ENCODE results near the gene HTRA2.

HTRA2 gene

DNA sequence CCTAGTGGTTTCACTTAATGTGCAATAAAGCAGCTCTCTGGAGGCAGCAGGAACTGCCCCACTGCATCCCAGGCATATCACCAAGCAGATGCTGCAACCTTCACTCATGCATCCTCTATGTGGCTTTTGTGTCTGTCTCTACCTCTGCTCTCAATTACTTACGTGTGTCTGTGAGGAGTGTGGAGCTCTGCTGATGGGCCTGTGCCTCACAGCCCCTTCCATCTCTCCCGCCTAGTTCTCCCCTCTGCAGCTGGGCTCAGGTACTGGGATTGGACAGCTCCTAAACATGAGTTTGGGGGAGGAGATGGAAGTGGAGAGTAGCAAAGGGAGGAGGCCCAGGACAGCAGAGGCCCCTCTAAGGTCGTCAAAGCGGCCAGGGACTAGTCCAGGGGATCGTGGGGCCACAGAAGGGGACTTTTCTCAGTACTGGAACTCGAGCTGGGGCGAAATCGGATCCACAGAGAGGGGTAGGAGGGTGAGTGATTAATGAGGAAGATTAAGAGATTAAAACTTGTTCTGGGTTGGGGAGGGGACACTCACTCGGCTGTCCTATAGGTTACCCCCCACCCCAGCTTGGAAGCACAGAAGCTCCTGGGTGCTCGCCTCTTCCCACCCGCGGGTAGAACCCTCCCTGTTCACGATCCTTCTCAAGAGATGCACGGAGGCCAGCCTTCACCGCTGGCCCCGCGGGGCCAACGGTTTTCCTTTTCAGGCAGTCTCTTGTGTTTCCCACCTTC is 28.2 kb upstream of the HTRA2 start:
- DNase-seq, result no peak

- no peak for DNase-seq
Observed at GRCh38 chr2:74502147-74502719, 27.5 kb upstream of the HTRA2 start.

GRCh38 chr2:74502720-74503505 is 26.8 kb upstream of the HTRA2 start:
- no peak for DNase-seq

DNA sequence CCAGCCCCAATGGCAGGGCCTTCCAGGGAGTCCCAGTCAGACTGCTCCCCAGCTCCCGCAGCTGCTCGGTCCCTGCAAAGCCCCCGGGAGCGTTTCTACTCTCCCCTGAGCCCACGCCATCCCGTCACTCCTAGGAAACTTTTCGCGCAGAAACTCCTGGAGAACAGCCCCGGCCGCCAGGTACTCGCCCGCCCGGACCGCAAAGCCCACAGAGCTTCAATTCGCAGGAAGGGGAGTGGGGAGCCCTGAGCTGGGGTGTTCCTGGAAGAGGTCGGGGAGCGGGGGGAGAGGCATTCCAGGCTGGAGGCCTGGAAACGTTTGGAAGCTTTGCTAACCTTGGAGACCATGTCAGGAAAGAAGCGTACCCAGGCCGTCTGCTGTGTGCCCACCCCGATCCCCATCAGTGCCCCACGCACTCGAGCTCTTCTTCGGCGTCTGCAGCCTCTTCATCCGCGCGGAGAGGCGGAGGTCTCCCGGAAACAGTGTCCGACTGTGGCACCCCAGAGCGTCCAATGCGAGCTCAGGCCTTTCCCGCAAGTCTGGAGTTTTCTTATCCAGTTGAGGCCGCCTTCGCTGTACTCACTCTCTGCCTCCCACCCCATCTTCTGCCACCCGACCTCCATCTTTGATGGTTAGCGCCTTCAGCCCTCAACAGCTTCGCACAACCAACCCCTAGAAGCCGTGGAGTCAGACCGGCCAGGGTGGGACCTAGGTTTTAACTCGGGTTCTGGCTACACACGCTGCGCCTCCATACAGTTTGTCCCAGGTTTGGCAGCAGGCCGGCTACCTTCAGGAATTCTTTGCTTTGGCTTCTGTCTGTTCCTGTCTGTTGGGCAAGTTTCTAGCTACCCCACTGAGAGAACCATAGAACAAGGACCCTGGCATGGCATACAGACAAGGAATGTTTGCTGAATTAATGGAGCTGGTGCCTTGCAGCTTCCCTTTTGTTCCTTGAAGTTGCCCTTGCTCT is 25.9 kb upstream of the HTRA2 start:
- no peak for DNase-seq

GRCh38 chr2:74504591-74504990 is 25.1 kb upstream of the HTRA2 start:
- DNase-seq, result no peak

- no peak for DNase-seq
Observed at GRCh38 chr2:74505448-74506246, 24.1 kb upstream of the HTRA2 start.

GRCh38 chr2:74507145-74507925 is 22.4 kb upstream of the HTRA2 start, which contains the start of gene PCGF1:
Gene PCGF1, minus strand, starts transcription at chr2:74507695. Its CDS starts 27 bp downstream, at chr2:74507668.
- peak; percentile 96 for DNase-seq

DNA sequence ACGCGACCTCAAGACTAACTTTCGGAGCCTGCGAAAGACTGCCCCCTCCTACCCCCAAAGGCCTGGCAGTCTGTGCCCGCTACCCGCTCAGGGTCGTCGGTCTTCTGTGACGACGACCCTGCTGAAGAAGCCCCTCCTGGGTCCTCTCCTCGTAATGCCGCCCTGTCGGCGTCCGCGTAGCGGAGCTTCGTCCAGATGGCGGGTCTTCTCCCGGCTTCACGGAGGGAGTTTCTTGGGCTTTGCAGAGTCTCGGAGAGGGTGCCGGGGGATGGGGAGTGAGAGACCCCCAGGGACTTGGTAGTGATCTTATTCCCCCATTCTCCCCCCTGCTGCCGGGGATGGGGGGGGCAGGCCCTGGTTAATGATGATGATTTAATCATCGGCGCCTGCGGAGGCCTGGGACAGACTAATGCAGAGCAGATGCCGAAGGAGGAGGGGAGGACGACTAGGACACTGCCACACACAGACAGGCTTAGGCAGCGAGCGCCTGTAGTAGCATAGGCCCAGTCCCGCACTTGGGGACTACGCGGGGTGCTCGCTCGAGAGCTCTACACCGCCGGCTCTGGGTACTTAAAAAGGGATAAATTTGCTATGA is 21.7 kb upstream of the HTRA2 start:
- peak; percentile 35 for DNase-seq

DNA sequence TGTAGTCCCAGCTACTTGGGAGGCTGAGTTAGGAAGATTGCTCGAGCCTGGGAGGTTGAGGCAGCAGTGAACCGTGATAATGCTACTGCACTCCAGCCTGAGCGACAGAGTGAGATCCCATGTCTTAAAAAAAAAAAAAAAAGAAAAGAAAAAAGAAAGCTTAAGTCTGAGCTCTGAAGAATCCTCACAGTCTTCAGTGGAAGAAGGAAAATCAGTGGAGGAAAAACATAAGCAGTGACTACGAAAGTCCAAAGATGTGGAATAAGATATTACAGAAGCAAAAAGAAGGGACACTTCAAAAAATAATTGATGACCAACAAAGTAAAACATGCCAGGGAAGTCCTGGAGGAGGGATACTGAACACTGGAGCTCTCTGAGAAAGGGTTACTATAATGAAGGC is 19.5 kb upstream of the HTRA2 start:
- DNase-seq, result no peak

GRCh38 chr2:74511104-74511989 is 18.4 kb upstream of the HTRA2 start:
- DNase-seq, result no peak

DNA sequence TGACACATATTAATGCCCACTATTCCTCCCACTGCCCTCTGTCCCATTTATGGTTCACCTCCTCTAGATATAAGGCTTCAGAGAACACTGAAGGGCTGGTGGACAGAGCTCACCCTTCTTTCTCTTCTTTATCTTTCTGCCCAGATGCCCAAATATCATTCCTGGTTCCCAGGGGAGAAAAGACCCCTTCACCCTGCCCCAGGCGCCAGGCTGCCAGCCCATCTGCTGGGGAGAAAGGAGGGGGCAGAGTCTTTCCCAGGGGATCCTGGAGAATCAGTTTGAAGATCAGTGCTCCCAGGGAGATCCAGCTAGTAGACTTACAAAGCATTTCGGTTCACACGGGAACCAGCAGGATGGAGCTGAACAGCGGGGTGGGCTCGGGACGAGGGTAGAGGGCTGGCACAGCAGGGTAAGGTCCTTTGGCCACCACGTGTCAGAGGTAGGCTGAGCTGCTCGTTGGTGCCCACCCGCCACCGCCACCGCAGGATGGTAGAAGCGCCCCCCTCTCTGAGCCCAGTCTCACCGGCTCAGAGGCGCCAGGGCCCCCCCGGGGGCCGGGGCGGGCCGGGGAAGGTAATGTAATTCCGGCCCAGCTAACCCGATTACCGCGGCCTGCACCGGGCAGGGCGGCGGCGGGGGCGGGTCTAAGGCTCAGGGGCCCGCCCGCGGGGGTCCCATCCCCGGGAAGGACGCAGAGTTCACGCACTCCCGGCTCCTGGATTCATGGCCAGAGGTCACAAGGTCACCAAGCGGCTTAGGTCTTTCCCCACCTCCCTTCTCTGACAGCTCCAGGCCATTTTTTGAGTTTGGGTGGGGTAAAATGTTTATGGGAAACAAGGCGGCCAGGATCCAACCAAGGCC is 16.8 kb upstream of the HTRA2 start:
- no peak for DNase-seq

DNA sequence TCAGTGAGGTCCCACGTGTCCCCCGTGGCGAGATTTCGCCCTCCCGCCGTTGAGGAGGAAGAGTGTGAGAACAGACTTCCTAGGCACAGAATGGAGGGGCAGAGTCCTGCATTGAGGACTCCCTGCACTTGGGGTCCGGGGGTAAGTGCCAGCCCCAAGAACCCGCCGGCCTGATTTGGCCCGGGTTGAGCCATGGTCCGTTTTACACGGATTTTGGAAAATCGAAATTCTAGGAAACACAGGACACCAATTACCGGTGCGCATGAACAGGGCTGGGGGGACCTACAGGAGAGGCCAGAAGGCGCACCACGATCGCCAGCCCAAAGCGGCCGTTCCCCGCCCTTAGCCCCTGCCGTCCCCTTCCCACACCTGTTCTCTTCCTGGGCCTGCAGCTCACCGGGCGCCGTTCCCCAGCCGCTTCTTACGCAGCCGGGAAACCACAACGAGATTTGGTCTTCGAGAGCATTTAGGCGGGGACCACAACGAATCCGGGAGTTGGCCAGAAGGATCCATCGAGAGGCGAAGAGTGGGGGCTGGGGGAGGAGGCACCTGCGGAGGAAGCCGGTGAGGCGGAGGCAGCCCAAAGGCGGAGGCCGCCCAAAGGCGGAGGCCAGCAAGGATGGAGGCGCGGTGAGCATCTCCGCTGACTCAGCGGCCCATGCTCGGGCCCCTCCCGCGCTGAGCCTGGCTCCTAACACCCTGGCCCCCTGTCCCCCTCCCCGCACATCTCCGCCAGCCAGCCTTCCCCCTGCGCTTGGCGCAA is 15.9 kb upstream of the HTRA2 start:
- no peak for DNase-seq

GRCh38 chr2:74514368-74515270 is 15.1 kb upstream of the HTRA2 start, which contains the start of gene TLX2:
Gene TLX2, plus strand, starts transcription at chr2:74514450. Its CDS starts 357 bp downstream, at chr2:74514807.
- no peak for DNase-seq

DNA sequence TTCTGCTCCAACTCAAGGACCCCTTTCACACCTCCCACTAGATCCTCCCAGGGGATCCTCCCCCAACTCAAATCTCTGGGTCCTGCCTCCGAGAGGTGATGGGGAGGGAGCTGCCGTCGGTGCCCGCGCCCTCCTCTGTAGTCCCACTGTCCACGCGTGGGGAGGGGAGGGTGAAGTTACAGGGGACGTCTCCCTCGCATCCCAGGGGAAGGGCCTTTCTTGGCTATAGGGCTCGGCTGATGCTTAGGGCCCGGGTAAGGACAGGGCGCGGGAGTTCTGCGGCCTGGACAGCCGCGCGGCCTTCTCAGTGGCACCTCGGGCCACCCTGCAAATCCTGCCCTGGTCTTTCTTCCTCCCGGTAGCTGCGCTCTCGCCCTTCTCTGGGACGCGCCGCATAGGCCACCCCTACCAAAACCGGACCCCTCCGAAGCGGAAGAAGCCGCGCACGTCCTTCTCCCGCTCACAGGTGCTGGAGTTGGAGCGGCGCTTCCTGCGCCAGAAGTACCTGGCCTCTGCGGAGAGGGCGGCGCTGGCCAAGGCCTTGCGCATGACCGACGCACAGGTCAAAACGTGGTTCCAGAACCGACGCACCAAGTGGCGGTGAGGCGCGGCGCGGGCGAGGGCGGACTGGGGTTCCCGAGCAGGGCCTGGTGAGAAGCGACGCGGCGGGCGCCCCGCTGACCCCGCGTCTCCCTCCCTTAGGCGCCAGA is 14.3 kb upstream of the HTRA2 start:
- no peak for DNase-seq

DNA sequence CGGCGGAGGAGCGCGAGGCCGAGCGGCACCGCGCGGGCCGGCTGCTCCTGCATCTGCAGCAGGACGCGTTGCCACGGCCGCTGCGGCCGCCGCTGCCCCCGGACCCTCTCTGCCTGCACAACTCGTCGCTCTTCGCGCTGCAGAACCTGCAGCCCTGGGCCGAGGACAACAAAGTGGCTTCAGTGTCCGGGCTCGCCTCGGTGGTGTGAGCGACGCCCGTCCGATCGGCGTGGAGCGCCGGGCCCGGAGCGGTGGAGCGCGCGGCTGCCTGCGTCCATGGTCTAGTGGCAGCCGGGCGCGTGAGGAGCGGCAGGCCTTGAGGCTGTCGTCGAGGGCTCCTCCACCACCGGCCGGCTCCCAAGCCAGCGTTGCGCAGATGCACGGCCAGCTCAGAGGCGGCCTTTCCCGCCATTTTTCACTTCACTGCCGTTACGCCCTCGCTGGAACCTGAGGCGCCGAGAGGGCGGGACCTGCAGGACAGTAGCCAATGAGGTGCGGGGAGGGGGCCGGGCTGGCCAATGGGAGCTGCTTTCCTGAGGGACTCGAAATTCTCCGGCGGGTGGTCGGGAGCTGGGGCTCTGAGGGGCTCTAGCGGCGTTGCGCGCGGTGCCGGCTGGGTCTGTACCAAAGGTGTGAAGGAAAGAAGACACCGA is 13.6 kb upstream of the HTRA2 start:
- peak; percentile 10 for DNase-seq
